Hepatocyte (in vitro differentiated cells): ENCODE data around the gene DSPP. TPM values are rescaled to one million over a fixed set of nuclear protein-coding genes. Genes with fewer than 3 reads are reported as not detected.

Experiments used
- DNase-seq: peaks from one replicate; pipeline ENCODE4 v3.0.0-alpha.2; 2016; ENCODE audit warnings: low spot score
- H2AFZ ChIP-seq: fragments of 200-600 bp; sonication (generic); 2 replicates; pipeline ENCODE4 v1.6.0; 2016; ENCODE audit warnings: antibody characterized with exemption, mild to moderate bottlenecking
- H3K27ac ChIP-seq: fragments of 200-600 bp; sonication (generic); 2 replicates; pipeline ENCODE4 v1.5.1; 2016; ENCODE audit warnings: mild to moderate bottlenecking
- H3K27me3 ChIP-seq: fragments of 200-600 bp; sonication (generic); 2 replicates; pipeline ENCODE4 v1.6.1; 2016
- H3K36me3 ChIP-seq: fragments of 200-600 bp; sonication (generic); replicated peaks from 2 replicates; pipeline ENCODE4 v1.5.1; 2016; ENCODE audit warnings: low read depth; ENCODE audit not compliant: insufficient read depth
- H3K4me1 ChIP-seq: fragments of 200-600 bp; sonication (generic); 2 replicates; pipeline ENCODE4 v1.5.1; 2016; ENCODE audit warnings: mild to moderate bottlenecking, moderate library complexity; ENCODE audit not compliant: insufficient read depth
- H3K4me2 ChIP-seq: fragments of 200-600 bp; sonication (generic); 2 replicates; pipeline ENCODE4 v1.6.0; 2016
- H3K4me3 ChIP-seq: fragments of 200-600 bp; sonication (generic); 2 replicates; pipeline ENCODE4 v1.5.1; 2016; ENCODE audit warnings: mild to moderate bottlenecking
- H3K79me2 ChIP-seq: fragments of 200-600 bp; sonication (generic); 2 replicates; pipeline ENCODE4 v1.6.0; 2017; ENCODE audit warnings: mild to moderate bottlenecking
- H3K9me2 ChIP-seq: fragments of 200-600 bp; sonication (generic); replicated peaks from 2 replicates; pipeline ENCODE4 v1.6.0; 2017; ENCODE audit warnings: mild to moderate bottlenecking; ENCODE audit not compliant: insufficient read depth
- H3K9me3 ChIP-seq: fragments of 200-600 bp; sonication (generic); 2 replicates; pipeline ENCODE4 v1.5.1; 2016; ENCODE audit warnings: low read depth, mild to moderate bottlenecking
- H4K20me1 ChIP-seq: fragments of 200-600 bp; sonication (generic); 2 replicates; pipeline ENCODE4 v1.6.0; 2016; ENCODE audit warnings: mild to moderate bottlenecking; ENCODE audit not compliant: insufficient read depth, poor library complexity, severe bottlenecking
- CTCF ChIP-seq: fragments of 200-600 bp; sonication (generic); IDR thresholded peaks from 2 replicates; pipeline ENCODE4 v1.5.1; 2016; ENCODE audit warnings: antibody characterized with exemption, mild to moderate bottlenecking; ENCODE audit not compliant: poor library complexity
- EZH2 ChIP-seq: fragments of 200-600 bp; sonication (generic); IDR thresholded peaks from 2 replicates; pipeline ENCODE4 v1.6.1; 2016; ENCODE audit warnings: antibody characterized with exemption, mild to moderate bottlenecking, borderline replicate concordance
- EZH2phosphoT487 ChIP-seq: fragments of 200-600 bp; sonication (generic); IDR thresholded peaks from one replicate; pipeline ENCODE4 v1.6.1; 2018; ENCODE audit warnings: antibody characterized with exemption, mild to moderate bottlenecking, low read depth, moderate library complexity; ENCODE audit not compliant: unreplicated experiment, severe bottlenecking
- WGBS: methylation state at CpG from one replicate; pipeline ENCODE4 v1.1.6; 2016; ENCODE audit warnings: low lambda C conversion rate; ENCODE audit errors: missing lambda C conversion rate; 5-methylcytosine and 5-hydroxymethylcytosine counted together
- polyA plus RNA-seq: library from polyadenylated mRNA; unstranded; fragments of >200 nt; fragmentation: Nextera tagmentation; extraction: Ambion mirVana; gene quantifications from 2 replicates; pipeline ENCODE4 v1.2.1, GENCODE V29; 2016
- total RNA-seq: library from RNA; depleted of rRNA; stranded (reverse); fragments of >200 nt; gene quantifications from 2 replicates; pipeline ENCODE4 v1.2.3, GENCODE V29; 2014

Gene DSPP
- total and polyA plus RNA-seq, 2 experiments from 2014 or later = not detected

- H3K79me2 ChIP-seq = no peaks in the 10 kb centered on the region
- no peaks in the 10 kb centered on the region for H3K36me3 ChIP-seq
- no peaks in the 10 kb centered on the region for H4K20me1 ChIP-seq
- peaks cover 9% of the 10 kb centered on the region for H3K4me1 ChIP-seq
- H3K9me3 ChIP-seq = no peaks in the 10 kb centered on the region
- no peak for TF ChIP-seq EZH2phosphoT487
- no peak for TF ChIP-seq CTCF
- no peak for TF ChIP-seq EZH2
- no peak overlapping the region for H2AFZ ChIP-seq
- no peak for DNase-seq
- H3K27me3 ChIP-seq = no peaks in the 10 kb centered on the region
- H3K9me2 ChIP-seq = no peaks in the 10 kb centered on the region
- H3K4me2 ChIP-seq = no peak overlapping the region
- 41% methylated on average over 1 of the region's 1 CpG for WGBS
- H3K4me3 ChIP-seq = no peak overlapping the region
- no peak overlapping the region for H3K27ac ChIP-seq
These were observed 46.2 kb downstream of the DSPP start for GRCh38 chr4:87654487-87655044.

- H3K79me2 ChIP-seq = no peaks in the 10 kb centered on the region
- H3K9me2 ChIP-seq = no peaks in the 10 kb centered on the region
- no peaks in the 10 kb centered on the region for H3K36me3 ChIP-seq
- H3K4me2 ChIP-seq = no peak overlapping the region
- DNase-seq = no peak
- TF ChIP-seq EZH2phosphoT487 (no peak), EZH2 (no peak), CTCF (no peak)
- 58% methylated on average over 3 of the region's 3 CpGs for WGBS
- no peak overlapping the region for H3K27ac ChIP-seq
- H2AFZ ChIP-seq = no peak overlapping the region
- H3K4me1 ChIP-seq = peaks cover 18% of the 10 kb centered on the region
- H4K20me1 ChIP-seq = no peaks in the 10 kb centered on the region
- H3K9me3 ChIP-seq = no peaks in the 10 kb centered on the region
- H3K27me3 ChIP-seq = no peaks in the 10 kb centered on the region
- H3K4me3 ChIP-seq = no peak overlapping the region
These were observed 49.2 kb downstream of the DSPP start for GRCh38 chr4:87657525-87657924.

- no peak overlapping the region for H3K4me3 ChIP-seq
- TF ChIP-seq EZH2 (no peak), EZH2phosphoT487 (no peak), CTCF (no peak)
- 61% methylated on average over 3 of the region's 3 CpGs for WGBS
- H2AFZ ChIP-seq = no peak overlapping the region
- H3K9me2 ChIP-seq = no peaks in the 10 kb centered on the region
- H3K79me2 ChIP-seq = no peaks in the 10 kb centered on the region
- H3K36me3 ChIP-seq = no peaks in the 10 kb centered on the region
- DNase-seq = peak; percentile 15
- H3K4me2 ChIP-seq = peak overlapping the region; percentile 18
- H3K9me3 ChIP-seq = no peaks in the 10 kb centered on the region
- H3K27me3 ChIP-seq = no peaks in the 10 kb centered on the region
- H3K27ac ChIP-seq = no peak overlapping the region
- no peaks in the 10 kb centered on the region for H4K20me1 ChIP-seq
- H3K4me1 ChIP-seq = peaks cover 18% of the 10 kb centered on the region
These were observed 51.1 kb downstream of the DSPP start for GRCh38 chr4:87659247-87659931.
